Measurements from ENCODE around the gene LRP1B. TPM values are rescaled to one million over a fixed set of nuclear protein-coding genes. Genes with fewer than 3 reads are reported as not detected.

LRP1B gene
- total RNA-seq, 2 donors from 2014 or later, result 0.79 to 1.8 TPM

- no peaks in the 10 kb centered on the region for H3K9me3 Mint-ChIP-seq
- Histone ChIP-seq H3K4me3 (ENCODE audit: low read length) (no peak overlapping the region), H3K27ac (ENCODE audit: low read depth, low read length) (no peak overlapping the region), H3K4me1 (ENCODE audit: control insufficient read depth, insufficient read depth, low read length) (no peaks in the 10 kb centered on the region), H3K9ac (ENCODE audit: extremely low read depth, low read length, poor library complexity, severe bottlenecking) (no peak overlapping the region), H3K36me3 (ENCODE audit: control insufficient read depth, insufficient read depth, low read length) (no peaks in the 10 kb centered on the region), H3K9me3 (ENCODE audit: control insufficient read depth, low read length) (no peaks in the 10 kb centered on the region), H3K27me3 (ENCODE audit: control insufficient read depth, insufficient read depth, low read length, poor library complexity, severe bottlenecking) (no peaks in the 10 kb centered on the region)
- TF ChIP-seq CTCF (conservative IDR thresholded peaks at IDR 0.05), result no peak
- 87 to 90% methylated on average over 4 to 5 of the region's 5 CpGs for WGBS, 2 experiments (ENCODE audit: insufficient coverage in 1 of 2, insufficient read length in 1 of 2)
- peak overlapping the region; percentile 53 for H3K27ac Mint-ChIP-seq
- H3K4me1 Mint-ChIP-seq, result peaks cover 13% of the 10 kb centered on the region
- DNase-seq, result no peak
- H3K27me3 Mint-ChIP-seq (ENCODE audit: insufficient read depth), result no peaks in the 10 kb centered on the region
- H3K36me3 Mint-ChIP-seq (ENCODE audit: low read depth), result no peaks in the 10 kb centered on the region
- H3K4me3 Mint-ChIP-seq, result no peak overlapping the region
These were observed 738.2 kb downstream of the LRP1B start for GRCh38 chr2:141392517-141393213.

GRCh38 chr2:141386168-141386567, 744.6 kb downstream of the LRP1B start:
- Histone ChIP-seq H3K9me3 (ENCODE audit: control insufficient read depth, low read length) (no peaks in the 10 kb centered on the region), H3K27me3 (ENCODE audit: control insufficient read depth, insufficient read depth, low read length, poor library complexity, severe bottlenecking) (no peaks in the 10 kb centered on the region), H3K27ac (ENCODE audit: low read depth, low read length) (no peak overlapping the region), H3K9ac (ENCODE audit: extremely low read depth, low read length, poor library complexity, severe bottlenecking) (no peak overlapping the region), H3K36me3 (ENCODE audit: control insufficient read depth, insufficient read depth, low read length) (no peaks in the 10 kb centered on the region), H3K4me3 (ENCODE audit: low read length) (no peak overlapping the region), H3K4me1 (ENCODE audit: control insufficient read depth, insufficient read depth, low read length) (no peaks in the 10 kb centered on the region)
- no peaks in the 10 kb centered on the region for H3K36me3 Mint-ChIP-seq (ENCODE audit: low read depth)
- H3K9me3 Mint-ChIP-seq, result no peaks in the 10 kb centered on the region
- H3K27ac Mint-ChIP-seq, result no peak overlapping the region
- no peak for TF ChIP-seq CTCF (conservative IDR thresholded peaks at IDR 0.05)
- no peak for DNase-seq
- no peaks in the 10 kb centered on the region for H3K4me1 Mint-ChIP-seq
- H3K27me3 Mint-ChIP-seq (ENCODE audit: insufficient read depth), result no peaks in the 10 kb centered on the region
- no peak overlapping the region for H3K4me3 Mint-ChIP-seq

- 73% methylated on average over 4 of the region's 4 CpGs; no CpG with 5 or more reads in 1 of the 2 experiments for WGBS, 2 experiments (ENCODE audit: insufficient coverage in 1 of 2, insufficient read length in 1 of 2)
- H3K4me3 ChIP-seq (ENCODE audit: low read length), result no peak overlapping the region
- H3K36me3 Mint-ChIP-seq (ENCODE audit: low read depth), result no peaks in the 10 kb centered on the region
- no peak for TF ChIP-seq CTCF (conservative IDR thresholded peaks at IDR 0.05)
- no peak overlapping the region for H3K27ac Mint-ChIP-seq
- no peaks in the 10 kb centered on the region for H3K27me3 Mint-ChIP-seq (ENCODE audit: insufficient read depth)
- H3K9ac ChIP-seq (ENCODE audit: extremely low read depth, low read length, poor library complexity, severe bottlenecking), result no peak overlapping the region
- peaks cover 2% of the 10 kb centered on the region for H3K4me1 Mint-ChIP-seq
- H3K9me3 Mint-ChIP-seq, result no peaks in the 10 kb centered on the region
- no peaks in the 10 kb centered on the region for H3K27me3 ChIP-seq (ENCODE audit: control insufficient read depth, insufficient read depth, low read length, poor library complexity, severe bottlenecking)
- H3K4me3 Mint-ChIP-seq, result no peak overlapping the region
- H3K36me3 ChIP-seq (ENCODE audit: control insufficient read depth, insufficient read depth, low read length), result no peaks in the 10 kb centered on the region
- no peak for DNase-seq
- no peaks in the 10 kb centered on the region for H3K9me3 ChIP-seq (ENCODE audit: control insufficient read depth, low read length)
- no peak overlapping the region for H3K27ac ChIP-seq (ENCODE audit: low read depth, low read length)
- H3K4me1 ChIP-seq (ENCODE audit: control insufficient read depth, insufficient read depth, low read length), result no peaks in the 10 kb centered on the region
These were observed 746.1 kb downstream of the LRP1B start for GRCh38 chr2:141384676-141385075.
